KMS-11 (cell line): Measurements from ENCODE around the gene TRABD2B.

Experiments
- H2AFZ ChIP-seq: fragments of 200-600 bp; sonication (generic); 2 replicates; pipeline ENCODE4 v1.6.1; 2016; ENCODE audit warnings: antibody characterized with exemption, mixed run types, low read depth
- H3K27ac ChIP-seq: fragments of 200-600 bp; sonication (generic); 2 replicates; pipeline ENCODE4 v1.6.1; 2016; ENCODE audit warnings: mild to moderate bottlenecking, mixed run types
- H3K27me3 ChIP-seq: fragments of 200-600 bp; sonication (generic); 2 replicates; pipeline ENCODE4 v1.6.1; 2017; ENCODE audit warnings: mild to moderate bottlenecking, low read depth, mixed run types, moderate library complexity; ENCODE audit not compliant: insufficient read depth
- H3K36me3 ChIP-seq: fragments of 200-600 bp; sonication (generic); 2 replicates; pipeline ENCODE4 v1.6.1; 2017; ENCODE audit warnings: mild to moderate bottlenecking, mixed run types; ENCODE audit not compliant: insufficient read depth
- H3K4me1 ChIP-seq: fragments of 200-600 bp; sonication (generic); 2 replicates; pipeline ENCODE4 v1.6.1; 2016; ENCODE audit warnings: mild to moderate bottlenecking, low read depth, mixed run types; ENCODE audit not compliant: poor library complexity, severe bottlenecking
- H3K4me2 ChIP-seq: fragments of 200-600 bp; sonication (generic); 2 replicates; pipeline ENCODE4 v1.7.0; 2016; ENCODE audit warnings: mild to moderate bottlenecking, mixed run types
- H3K4me3 ChIP-seq: fragments of 200-600 bp; sonication (generic); IDR thresholded peaks from 2 replicates; pipeline ENCODE4 v1.6.1; 2017; ENCODE audit warnings: low read depth, low read length, mixed read lengths; ENCODE audit not compliant: insufficient read depth
- H3K79me2 ChIP-seq: fragments of 200-600 bp; sonication (generic); 2 replicates; pipeline ENCODE4 v1.6.1; 2016; ENCODE audit warnings: low read depth, mixed run types; ENCODE audit not compliant: insufficient read depth
- H3K9ac ChIP-seq: fragments of 200-600 bp; sonication (generic); 2 replicates; pipeline ENCODE4 v1.6.1; 2016; ENCODE audit warnings: mild to moderate bottlenecking, mixed run types
- H4K20me1 ChIP-seq: fragments of 200-600 bp; sonication (generic); 2 replicates; pipeline ENCODE4 v1.6.1; 2016; ENCODE audit warnings: mild to moderate bottlenecking, mixed run types; ENCODE audit not compliant: insufficient read depth
- TF ChIP-seq, protein P1 (sequence below): fragments of 200-600 bp; sonication (generic); conservative IDR thresholded peaks from 2 replicates; pipeline ENCODE4 v1.6.1; 2017; ENCODE audit warnings: low read depth, mild to moderate bottlenecking, antibody characterized with exemption, low read length, moderate library complexity, mixed read lengths

The TRABD2B gene

DNA sequence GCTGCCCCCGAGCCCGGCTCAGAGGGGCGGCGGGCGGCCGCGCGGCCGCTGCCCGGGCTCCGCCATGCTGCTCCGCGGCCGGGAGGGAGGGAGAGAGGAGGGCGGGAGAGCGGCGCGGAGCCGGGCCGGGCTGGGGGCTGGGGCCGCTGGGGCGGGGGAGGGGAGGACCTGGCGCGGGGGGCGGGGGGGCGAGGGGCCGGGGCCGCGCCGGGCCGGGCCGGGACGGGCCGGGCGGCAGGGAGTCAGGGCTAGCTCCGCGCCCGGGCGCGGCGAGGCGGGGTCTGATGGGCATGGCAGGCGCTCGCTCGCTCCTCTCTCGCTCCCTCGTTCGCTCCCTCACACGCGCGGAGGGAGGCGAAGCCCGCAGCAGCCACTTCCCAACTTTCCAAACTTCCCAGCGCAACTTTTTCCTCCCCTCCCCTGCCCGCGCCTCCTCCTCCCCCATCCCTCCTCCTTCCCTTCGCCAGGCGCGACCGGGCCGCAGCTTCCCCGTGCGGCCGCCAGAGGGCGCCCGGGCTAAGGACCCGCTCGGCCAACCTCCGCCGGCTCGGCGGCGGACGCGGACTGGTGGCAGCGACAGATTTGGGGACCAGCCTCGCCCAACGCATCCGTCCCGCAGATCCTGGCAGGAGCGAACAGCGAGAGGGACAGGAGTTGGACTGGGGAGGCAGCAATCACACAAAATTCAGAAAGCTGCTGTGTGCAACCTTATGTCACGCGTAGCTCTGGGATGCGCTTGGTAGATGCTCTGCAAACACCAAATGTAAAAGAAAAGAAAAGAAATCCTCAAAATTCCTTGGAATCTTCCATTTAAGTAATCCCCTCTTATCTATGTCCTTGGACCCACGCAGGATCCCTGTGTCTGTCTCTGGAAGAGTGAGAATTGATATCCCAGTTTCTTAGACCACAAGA is at the start of gene TRABD2B:
TRABD2B (minus strand) TSS at position 97 of the 912 bp plus-strand sequence.
- no peaks in the 10 kb centered on the region for H3K79me2 ChIP-seq
- H3K36me3 ChIP-seq, result no peaks in the 10 kb centered on the region
- no peaks in the 10 kb centered on the region for H4K20me1 ChIP-seq
- H3K9ac ChIP-seq, result no peak within 1 kb of the TSS; the same call in 1 of the 2 replicates
- no peak within 1 kb of the TSS for H3K27ac ChIP-seq
- peak within 1 kb of the TSS; percentile 21 for H3K4me2 ChIP-seq
- H2AFZ ChIP-seq, result peak within 1 kb of the TSS; percentile 61
- TF ChIP-seq, protein P1, sequence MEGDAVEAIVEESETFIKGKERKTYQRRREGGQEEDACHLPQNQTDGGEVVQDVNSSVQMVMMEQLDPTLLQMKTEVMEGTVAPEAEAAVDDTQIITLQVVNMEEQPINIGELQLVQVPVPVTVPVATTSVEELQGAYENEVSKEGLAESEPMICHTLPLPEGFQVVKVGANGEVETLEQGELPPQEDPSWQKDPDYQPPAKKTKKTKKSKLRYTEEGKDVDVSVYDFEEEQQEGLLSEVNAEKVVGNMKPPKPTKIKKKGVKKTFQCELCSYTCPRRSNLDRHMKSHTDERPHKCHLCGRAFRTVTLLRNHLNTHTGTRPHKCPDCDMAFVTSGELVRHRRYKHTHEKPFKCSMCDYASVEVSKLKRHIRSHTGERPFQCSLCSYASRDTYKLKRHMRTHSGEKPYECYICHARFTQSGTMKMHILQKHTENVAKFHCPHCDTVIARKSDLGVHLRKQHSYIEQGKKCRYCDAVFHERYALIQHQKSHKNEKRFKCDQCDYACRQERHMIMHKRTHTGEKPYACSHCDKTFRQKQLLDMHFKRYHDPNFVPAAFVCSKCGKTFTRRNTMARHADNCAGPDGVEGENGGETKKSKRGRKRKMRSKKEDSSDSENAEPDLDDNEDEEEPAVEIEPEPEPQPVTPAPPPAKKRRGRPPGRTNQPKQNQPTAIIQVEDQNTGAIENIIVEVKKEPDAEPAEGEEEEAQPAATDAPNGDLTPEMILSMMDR, result peak; percentile 74
- H3K4me1 ChIP-seq, result no peaks in the 10 kb centered on the region
- H3K27me3 ChIP-seq, result 0 out of 2 replicates have a peak, but pooled peaks cover 5% of the 10 kb centered on the region
- H3K4me3 ChIP-seq, result no peak within 1 kb of the TSS

DNA sequence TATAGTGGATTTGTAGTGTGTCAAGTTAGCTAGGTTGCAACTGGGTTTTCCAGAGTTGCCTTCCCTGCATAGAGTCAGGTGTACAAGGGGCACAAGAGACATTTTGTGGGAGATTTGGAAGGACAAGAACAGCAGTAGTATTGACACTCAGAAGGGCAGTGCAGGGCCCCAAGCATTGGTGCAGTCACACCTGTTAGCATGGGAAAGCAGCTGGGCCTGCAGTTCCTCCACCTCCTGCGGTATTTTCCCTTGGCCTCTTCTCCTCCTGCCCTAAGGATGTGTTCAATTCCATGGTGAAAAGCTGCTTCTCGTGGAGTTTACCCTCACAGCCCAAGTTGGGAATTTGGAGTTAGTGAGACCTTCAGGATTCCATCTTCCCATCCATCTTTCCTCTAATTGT is 47.1 kb upstream of the TRABD2B start:
- Histone ChIP-seq H3K4me2 (no peak overlapping the region), H3K9ac (no peak overlapping the region), H4K20me1 (no peaks in the 10 kb centered on the region), H3K27me3 (no peaks in the 10 kb centered on the region), H3K36me3 (no peaks in the 10 kb centered on the region), H3K4me1 (no peaks in the 10 kb centered on the region), H2AFZ (no peak overlapping the region), H3K79me2 (no peaks in the 10 kb centered on the region), H3K4me3 (no peak overlapping the region), H3K27ac (no peak overlapping the region)
- TF ChIP-seq, protein P1, result no peak

DNA sequence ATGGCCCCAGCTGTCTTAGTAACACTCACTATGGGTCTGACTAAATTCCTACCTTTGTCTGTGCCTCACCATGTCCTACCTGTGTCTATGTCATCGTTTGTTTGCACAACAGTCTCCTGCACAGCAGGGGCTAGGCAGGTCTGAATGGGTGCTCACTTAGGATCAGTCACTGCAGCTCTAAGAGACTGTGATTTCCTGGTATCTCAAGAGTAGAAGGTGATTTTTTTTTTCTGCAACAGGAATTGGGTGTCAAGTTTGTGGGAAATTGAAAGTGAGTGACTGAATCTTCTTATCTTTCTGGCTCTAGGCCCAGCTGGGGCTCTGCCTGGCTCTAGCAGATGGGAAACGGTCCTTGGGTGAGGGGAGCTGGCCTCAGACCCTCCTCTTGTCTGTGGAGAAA is 46.4 kb upstream of the TRABD2B start:
- no peak overlapping the region for H3K4me3 ChIP-seq
- H4K20me1 ChIP-seq, result no peaks in the 10 kb centered on the region
- H3K27me3 ChIP-seq, result no peaks in the 10 kb centered on the region
- H3K9ac ChIP-seq, result no peak overlapping the region
- H3K4me2 ChIP-seq, result no peak overlapping the region
- no peaks in the 10 kb centered on the region for H3K36me3 ChIP-seq
- H3K27ac ChIP-seq, result no peak overlapping the region
- no peaks in the 10 kb centered on the region for H3K79me2 ChIP-seq
- TF ChIP-seq, protein P1, result no peak
- no peaks in the 10 kb centered on the region for H3K4me1 ChIP-seq
- H2AFZ ChIP-seq, result no peak overlapping the region

DNA sequence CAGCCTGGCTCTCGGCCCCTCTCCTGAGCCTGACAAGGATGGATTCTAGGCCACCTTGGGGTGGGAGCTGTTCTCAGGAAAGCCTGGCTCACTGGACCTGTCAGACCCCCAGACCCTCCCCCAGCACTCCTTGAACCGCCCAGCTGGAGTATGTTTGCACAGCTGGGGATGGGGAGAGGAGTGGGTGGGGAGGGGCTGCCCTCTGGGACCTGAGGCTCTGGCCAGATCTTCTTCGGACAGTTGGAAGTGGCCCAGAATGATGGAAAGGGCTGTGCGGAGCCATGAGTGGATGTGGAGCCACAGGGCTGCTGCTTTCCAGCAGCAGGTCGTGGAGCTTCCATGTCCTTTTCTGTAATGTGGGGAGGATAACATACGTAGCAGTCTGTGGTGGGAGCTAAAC is 43.0 kb upstream of the TRABD2B start:
- Histone ChIP-seq H3K36me3 (no peaks in the 10 kb centered on the region), H4K20me1 (no peaks in the 10 kb centered on the region), H3K27me3 (no peaks in the 10 kb centered on the region), H3K4me1 (no peaks in the 10 kb centered on the region), H3K79me2 (no peaks in the 10 kb centered on the region), H3K9ac (no peak overlapping the region), H2AFZ (no peak overlapping the region), H3K4me2 (no peak overlapping the region), H3K27ac (no peak overlapping the region), H3K4me3 (no peak overlapping the region)
- TF ChIP-seq, protein P1, result no peak
